Kasumi-1 (cell line): Measurements from ENCODE around the gene ADAM12.
A peak's percentile ranks its signal among the peaks of the same experiment; 100 is the strongest.

Experiments used
- DNase-seq, 2 experiments: peaks; one replicate each; lab custom pipeline; 2025; lab: John Stamatoyannopoulos, UW

ADAM12 gene

DNA sequence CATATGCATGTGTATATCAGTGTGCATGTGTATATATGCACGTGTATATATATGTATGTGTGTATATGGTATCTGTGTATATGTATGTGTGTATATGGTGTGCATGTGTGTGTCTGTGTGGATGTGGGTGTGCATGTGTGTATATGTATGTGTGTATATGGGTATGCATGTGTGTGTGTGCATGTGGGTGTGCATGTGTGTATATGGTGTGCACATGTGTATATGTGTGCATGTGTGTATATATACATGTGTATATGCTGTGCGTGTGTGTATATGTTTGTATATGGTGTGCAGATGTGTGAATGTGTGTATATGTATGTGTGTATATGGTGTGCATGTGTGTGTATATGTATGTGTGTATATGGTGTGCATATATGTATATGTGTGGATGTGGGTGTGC is 245.2 kb downstream of the ADAM12 start:
- no peak for DNase-seq

GRCh38 chr10:126140746-126141273 is 247.5 kb downstream of the ADAM12 start:
- no peak for DNase-seq

- DNase-seq: no peak
Observed at GRCh38 chr10:126137562-126138221, 250.6 kb downstream of the ADAM12 start.

DNA sequence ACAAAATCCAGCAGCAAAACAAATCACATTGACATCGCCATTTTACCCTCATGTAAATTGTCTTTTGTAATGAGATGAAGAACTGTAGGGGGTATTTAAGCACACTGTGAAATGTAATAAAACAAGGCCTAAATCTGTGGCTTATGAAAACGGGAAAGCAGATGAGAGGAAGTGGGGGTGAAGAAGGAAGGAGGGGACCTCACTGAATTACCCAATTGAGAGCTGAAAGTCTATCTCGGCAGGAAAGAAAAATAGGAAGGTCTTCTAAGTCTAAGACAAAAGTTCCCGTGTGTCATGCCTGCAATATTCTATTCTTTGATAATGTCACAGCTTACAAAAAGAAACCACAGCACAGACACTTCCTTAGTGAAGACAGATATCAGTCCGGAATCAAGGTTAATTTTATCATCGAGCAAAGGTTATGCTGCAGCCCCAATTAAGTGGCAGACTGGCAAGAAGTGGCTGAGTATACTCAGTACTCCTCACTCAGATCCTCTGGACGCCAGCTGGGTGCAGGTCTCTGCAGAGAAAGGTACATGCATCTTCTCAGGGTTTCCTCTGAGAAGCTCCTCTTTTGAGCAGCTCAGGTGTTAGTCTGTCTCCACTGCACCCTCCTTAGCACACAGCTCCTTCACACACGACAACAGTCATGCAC is 252.2 kb downstream of the ADAM12 start:
- DNase-seq: peak; percentile 98 to 99

GRCh38 chr10:126135177-126135576 is 253.1 kb downstream of the ADAM12 start:
- peak; percentile 56 to 69 for DNase-seq

DNA sequence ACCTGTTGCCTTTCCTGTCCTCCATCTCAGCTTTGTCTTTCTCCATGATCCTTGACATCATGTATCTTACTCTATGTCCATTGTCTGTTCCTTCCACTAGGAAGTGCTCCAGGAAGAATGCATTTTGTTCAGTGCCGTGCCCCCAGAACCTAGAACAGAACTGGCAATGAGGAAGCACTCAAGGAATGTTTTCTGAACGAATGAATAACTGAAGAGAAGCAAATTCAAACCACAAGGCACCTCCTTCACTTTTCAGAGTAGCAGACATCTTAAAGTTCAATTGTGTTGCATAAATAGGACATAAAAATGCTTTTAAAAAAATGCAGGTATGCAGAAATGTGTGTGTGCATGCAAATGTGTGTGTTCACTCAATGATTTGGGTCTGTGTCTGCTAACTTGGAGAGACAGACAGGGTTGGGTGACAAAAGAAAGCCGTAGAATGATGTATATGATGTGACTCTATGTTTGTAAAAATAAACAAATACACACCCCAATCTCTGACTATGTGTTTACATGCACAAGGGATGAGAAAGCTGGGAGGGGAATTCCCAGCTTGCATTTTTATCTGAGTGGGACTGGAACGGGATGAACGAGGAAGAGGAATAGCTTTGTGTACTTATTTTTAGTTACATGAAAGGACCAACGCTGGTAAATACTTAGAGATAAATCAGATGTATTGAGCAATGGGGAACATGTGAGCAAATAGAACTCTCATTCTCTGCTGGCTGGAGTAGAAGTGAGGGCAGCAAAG is 254.2 kb downstream of the ADAM12 start:
- peak in 1 of 2 experiments; percentile 23 for DNase-seq

DNA sequence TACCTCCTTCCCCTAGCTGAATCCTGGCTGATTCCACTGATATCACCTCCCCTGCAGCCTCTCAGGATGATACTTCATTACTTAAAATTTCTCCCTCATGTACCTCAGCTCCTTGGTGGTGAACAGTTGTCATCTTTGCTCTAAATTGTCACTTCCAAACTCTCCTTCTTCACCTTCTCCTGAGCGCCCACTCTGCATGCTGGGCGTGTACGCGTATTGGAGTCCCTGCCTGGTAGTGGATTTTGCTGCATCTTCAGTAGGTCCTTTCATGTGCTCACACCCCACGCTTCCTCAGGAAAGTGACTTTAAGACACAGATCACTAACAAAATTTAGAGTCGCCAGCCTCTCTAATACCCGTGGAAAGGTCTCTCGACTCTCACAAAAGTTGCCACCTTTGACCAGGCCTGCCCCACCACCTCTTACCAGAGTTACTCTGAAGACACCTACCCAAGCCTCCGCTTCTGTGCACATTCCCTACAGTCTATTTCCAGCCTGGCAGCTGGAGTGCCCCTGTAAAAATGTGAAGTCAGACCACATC is 255.1 kb downstream of the ADAM12 start:
- DNase-seq: no peak

DNA sequence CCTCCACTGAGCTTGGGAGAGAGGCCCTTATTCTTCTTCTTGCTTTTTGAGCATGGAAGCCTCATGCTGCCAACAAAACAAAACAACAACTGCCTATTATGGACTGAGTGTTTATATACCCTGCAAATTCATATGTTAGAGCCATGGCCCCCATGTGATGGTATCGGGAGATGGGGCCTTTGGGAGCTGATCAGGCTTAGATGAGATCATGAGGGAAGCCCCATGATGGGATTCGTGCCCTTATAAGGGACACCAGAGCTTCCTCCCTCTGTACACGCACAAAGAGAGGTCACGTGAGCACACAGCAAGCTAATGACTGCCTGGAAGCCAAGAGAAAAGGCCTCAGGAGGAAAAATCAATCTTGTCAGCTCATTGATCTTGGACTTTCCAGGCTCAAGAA is 256.9 kb downstream of the ADAM12 start:
- DNase-seq: no peak

GRCh38 chr10:126130271-126130710 is 258.0 kb downstream of the ADAM12 start:
- no peak for DNase-seq

DNA sequence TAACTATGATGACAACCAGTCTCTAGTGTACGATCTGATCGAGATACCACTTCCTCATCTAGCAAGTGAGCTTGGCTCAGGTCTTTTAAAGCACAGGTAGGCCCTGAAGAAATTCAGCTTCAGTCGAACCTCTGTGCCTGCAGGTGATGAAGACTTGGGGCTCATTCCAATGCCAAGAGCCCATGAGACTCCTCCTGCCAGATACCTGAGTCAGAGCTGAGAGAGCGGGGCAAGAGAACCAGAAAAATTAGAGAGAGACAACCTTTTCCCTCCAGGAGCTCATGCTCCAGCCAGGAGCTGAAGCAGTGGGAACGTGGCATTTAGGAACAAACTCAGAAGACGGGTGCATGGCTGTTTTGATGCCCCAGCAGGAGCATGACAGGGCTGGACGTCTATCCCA is 259.3 kb downstream of the ADAM12 start:
- no peak for DNase-seq

GRCh38 chr10:126128581-126128980 is 259.7 kb downstream of the ADAM12 start:
- no peak for DNase-seq

DNA sequence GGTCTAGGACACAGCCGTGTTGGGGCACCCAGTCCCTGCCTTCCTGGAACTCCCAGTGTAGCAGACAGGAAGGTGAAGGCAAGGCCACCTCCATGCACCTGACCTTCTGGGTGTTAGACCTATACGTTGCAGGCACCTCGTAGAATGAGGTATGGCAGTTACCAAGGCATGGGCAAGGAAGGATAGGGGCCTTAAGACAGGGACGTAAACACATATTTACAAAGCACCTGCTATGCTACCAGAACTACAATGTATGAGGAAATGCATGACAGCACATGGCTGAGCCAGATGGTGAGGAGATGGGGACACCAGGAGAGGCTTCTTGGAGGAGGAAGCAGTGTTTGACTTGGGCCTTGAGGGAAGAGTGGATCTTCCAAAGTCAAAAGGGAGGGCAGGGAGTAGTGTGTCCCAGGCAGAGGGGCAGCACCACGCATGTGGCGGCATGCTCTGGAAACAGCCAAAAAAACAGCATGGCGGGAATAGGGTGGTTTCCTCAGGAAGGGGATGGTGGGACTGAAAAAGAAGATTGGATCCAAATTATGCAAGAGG is 260.7 kb downstream of the ADAM12 start:
- no peak for DNase-seq

DNA sequence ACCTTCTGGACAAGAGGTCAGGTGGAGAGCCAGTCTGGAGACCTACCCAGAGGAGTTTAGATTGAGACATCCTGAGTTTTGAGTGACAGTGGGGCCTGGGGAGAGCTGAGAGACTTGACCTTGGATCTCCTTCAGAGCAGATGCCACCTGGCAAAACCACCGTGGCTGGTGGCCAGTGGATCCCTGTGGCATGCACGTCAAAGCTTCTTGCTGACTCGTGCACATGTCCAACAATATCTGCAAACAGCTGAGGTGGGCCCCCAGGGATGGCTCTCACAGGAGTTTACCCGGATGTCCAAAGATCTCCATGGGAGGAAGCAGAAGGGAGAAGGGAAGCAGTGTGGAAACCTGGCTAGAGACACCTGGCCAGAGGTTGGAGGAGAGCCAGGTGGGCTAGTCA is 261.4 kb downstream of the ADAM12 start:
- no peak for DNase-seq

- no peak for DNase-seq
Observed at GRCh38 chr10:126126023-126126422, 262.3 kb downstream of the ADAM12 start.

DNA sequence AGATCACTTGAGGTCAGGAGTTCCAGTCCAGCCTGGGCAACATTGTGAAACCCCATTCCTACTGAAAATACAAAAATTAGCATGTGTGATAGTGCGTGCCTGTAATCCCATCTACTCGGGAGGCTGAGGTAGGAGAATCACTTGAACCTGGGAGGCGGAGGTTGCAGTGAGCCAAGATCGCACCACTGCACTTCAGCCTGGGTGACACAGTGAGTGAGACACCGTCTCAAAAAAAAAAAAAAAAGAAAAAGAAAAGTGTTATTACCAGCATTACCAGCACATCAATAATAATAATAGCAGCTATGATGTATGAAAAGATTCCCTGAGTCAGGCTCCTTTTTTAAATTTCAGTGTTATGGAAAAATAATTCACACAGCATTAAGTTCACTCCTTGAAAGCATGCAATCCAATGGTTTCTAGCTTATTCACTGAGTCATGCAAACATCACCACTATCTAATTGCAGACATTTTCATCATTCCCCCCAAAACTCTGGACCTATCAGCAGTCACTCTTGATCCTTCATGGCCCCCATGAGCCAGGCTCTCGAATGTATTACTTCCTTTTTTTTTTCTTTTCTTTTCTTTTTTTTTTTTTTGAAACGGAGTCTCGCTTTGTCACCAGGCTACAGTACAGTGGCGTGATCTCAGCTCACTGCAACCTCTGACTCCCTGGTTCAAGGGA is 263.5 kb downstream of the ADAM12 start:
- peak in 1 of 2 experiments; percentile 8 for DNase-seq

DNA sequence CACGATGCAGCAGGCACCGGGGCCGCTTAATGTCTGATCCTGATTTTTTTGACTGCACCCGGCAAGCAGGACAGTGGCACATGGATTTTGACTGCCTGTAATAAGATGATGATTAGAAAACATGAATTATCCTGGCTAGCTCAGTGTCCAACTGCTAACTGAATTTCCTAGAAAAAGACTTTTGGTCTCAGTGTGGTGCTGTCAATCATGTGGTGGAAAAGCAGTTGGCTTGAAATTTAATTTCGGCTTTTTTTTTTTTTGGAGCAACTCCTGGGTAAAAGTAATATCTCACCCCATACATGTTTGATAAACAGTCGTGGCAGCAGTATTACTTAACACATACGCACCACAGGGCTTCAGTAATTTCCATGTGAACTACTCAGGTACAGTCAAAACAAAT is 264.2 kb downstream of the ADAM12 start:
- DNase-seq: no peak

DNA sequence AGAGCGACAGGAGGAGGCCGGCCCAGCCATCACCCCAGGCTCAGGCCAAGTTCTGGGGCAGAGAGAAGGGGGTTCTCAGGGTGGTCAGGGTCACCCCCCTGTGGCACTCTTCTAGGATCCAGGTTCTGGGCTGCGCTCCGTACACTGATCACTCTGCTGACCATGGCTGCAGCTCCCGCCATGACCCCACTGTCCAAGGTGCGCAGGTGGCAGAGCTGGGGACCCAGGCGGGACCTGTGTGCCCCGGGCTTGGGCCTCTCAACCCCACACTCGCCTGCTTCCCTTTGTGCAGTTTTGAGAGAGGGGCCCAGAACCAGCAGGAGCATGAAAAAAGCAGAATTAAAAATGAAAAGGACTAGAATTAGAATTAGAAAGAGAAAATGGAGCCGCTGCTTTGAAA is 264.8 kb downstream of the ADAM12 start:
- no peak for DNase-seq

GRCh38 chr10:126122881-126123280 is 265.4 kb downstream of the ADAM12 start:
- DNase-seq: no peak

DNA sequence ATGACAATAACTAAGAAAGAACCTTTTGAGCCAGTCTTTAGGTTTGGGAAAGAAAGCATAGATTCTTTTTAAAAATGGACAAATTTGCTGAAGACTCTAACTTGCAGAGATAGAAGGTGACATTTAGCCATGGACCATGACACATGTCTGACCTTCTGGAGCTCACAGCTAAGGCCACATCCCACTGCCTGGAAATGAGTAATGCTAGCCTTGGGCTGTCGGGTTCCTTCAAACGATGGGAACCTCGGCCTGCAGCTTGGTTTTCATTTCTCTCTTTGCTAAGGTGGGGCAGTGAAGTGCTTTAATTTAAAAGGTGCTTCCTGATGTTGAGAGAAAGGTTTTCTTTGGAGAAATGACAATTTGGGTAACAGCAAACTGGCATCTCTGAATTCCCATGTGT is 268.7 kb downstream of the ADAM12 start:
- no peak for DNase-seq

- no peak for DNase-seq
Observed at GRCh38 chr10:126118476-126118875, 269.8 kb downstream of the ADAM12 start.

DNA sequence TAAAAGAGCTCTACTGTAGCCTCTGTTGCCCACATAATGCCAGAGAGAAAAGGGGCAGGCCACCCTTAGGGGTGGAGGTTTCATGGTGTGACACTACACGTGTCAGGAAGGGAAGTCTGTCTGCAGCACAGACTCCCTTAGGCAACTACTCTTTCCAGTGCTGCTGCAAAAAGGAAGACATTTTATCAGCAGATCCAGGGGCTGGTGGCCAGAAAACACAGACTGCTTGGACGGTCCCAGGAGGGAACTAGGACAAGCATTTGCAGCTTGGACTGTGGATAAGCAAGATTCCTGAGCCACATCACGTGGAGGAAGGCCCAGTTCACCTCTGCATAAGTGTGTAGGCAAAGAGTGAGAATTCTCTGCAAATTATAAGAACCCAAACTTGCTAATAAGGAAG is 271.1 kb downstream of the ADAM12 start:
- no peak for DNase-seq

DNA sequence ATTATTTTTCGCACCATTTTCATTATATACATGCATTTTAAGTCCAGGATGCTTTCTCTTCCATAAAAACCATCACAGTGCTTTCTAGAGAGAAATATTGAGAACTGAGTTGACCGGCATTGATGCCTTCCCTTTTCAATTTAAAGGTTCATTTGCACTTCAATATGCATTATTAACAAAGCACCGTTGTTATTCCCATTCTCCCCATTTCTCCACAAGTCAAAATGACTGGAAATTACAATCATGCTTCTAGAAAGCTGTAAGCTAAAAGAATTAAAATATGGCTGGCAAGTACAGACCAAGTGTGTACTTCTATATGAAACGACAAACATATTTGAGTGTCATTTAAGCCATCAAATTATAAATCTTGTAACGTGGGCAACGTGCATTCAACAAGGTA is 272.4 kb downstream of the ADAM12 start:
- no peak for DNase-seq
